DMS 273 (cell line): Measurements from ENCODE around the gene FOLR2.
A peak's percentile ranks its signal among the peaks of the same experiment; 100 is the strongest.
"Not testable (repeated sequence)": the region's sequence is repeated elsewhere in the genome, so short reads cannot be mapped to it uniquely, and the experiment has no call there.

Experiments used
- DNase-seq: peaks from one replicate; lab custom pipeline; 2025; ENCODE audit not compliant: unreplicated experiment; lab: John Stamatoyannopoulos, UW

The FOLR2 gene

DNA sequence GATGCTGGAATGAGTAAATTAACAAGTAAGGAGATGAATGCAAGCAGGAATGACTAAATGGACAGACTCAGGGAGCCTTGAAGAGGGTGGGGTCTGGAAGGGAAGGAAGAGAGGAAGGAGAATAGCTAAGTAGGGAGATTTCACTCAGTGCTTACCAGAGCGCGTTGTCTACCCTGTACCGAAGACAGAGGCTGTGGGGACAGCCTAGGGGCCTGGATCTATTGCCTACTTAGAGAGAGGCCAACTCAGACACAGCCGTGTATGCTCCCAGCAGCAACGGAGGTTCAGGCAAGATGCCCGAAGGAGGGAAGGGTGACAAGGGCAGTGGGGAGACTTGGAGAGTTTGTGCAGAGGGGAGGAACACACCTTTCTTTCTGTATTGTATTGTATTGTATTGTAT lies at the start of gene FOLR2:
FOLR2 (plus strand) TSS at position 157 of the 400 bp plus-strand sequence. CDS start 1,791 bp downstream, outside the sequence.
- DNase-seq: no peak

DNA sequence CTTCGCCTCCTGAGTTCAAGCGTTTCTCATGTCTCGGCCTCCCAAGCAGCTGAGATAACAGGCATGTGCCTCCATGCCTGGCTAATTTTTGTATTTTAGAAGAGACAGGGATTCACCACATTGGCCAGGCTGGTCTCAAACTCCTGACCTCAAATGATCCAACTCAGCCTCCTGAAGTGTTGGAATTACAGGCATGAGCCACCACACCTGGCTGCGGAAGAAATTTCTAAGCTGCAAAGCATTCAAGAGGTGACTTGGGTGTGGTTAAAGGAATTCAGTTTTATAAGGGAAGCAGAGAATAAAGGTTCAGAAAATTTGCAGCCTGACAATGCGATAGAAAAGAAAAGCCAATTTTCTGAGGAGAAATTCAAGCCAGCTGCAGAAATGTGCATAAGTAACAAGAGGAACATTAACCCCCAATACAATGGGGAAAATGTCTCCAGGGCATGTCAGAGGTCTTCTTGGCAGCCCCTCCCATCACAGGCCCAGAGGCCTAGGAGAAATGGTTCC lies 47.5 kb upstream of the FOLR2 start:
- not testable (repeated sequence) for DNase-seq

DNA sequence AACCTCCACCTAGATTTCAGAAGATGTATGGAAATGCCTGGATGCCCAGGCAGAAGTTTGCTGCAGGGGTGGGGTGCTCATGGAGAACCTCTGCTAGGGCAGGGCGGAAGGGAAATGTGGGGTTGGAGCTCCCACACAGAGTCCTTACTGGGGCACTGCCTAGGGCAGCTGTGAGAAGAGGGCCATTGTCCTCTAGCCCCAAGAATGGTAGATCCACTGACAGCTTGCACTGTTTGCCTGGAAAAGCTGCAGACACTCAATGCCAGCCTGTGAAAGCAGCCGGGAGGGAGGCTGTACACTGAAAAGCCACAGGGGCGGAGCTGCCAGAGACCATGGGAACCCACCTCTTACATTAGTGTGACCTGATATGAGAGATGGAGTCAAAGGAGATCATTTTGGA lies 46.8 kb upstream of the FOLR2 start:
- DNase-seq: not testable (repeated sequence)

DNA sequence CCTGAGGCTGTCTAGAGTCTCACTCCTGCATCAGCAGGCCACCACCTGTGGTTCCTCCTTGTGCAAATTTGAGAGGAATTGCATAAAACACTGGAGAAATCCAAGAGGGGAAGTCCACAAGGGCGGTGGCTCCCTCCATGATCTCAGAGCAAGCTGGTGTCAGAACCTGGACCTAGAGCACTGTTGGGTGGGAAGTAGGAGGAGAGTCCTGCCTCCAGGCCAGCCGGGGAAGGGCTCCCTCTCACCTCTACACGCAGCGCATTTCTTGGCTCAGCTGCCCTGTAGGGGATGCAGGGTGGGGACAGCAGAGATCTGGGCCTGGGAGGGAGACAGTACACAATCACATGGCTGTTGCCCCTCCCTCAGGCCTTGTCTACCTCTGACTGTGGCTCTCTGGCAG lies 44.6 kb upstream of the FOLR2 start:
- DNase-seq: not testable (repeated sequence)

DNA sequence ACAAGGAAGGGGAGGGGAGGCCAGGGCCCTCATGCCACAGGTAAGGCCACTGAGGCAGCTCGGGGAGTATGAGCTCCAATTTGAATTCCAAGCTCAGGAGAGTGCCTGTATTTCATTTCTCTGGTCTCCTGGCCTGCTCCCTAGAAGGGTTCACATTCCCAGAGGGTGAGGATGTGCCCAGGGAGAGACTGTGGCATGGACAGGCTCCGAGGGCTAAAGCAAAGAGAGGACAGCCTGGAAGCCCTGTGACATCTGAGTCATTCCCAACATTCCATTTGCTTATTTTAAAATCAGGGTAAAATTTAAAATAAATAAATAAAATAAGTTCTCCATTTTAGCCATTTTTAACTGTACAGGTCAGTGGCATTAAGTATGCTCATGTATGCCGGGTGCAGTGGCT lies 43.3 kb upstream of the FOLR2 start:
- DNase-seq: no peak

DNA sequence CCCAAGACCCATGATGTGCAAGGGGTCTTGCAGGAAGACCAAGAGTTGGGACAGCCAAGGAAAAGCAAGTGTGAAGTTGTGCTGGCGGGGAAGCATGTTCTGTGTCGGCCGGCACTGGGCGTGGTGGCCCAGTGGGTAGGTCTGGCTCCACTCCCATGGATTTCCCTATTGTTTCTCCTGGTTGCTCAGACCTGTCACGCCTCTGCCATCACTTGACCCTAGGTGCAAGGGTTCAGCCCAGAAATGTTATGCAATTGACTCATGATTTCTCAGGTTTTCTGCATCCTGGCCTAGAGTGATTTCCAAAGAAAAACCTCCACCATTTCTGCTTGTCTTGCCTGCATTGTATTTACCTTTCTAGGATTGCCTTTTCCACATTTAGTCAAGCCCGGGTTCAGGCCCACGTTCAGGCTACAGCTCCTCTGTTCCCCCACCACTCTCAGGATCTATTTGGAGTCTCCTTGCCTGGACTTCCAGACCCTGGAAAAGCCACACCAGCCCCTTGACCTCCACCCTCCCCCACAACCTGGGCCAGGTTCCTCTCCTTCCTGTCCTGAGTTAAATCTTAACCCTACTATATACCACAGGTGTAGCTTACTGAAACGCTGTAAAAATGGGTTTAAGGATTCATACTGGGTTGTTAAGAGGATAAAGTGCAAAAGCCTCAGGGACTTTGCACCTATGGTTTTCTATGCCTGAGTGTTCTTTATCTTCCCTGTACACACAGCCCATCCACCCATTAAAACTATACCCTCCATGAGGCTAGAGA lies 42.1 kb upstream of the FOLR2 start:
- no peak for DNase-seq

DNA sequence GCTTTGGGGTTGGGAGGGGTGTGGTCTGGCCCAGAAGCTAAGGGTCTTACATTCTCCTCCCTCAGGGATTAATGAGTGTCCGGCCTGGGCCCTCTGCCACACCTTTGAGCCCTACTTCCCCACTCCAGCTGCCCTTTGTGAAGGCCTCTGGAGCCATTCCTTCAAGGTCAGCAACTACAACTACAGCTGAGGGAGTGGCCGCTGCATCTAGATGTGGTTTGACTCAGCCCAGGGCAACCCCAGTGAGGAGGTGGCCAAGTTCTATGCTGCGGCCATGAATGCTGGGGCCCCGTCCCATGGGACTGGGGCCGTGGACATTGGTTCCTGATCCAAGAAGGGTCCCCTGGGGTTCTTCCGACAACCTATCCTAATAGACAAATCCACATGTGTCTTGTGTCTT lies 38.9 kb upstream of the FOLR2 start:
- DNase-seq: no peak

DNA sequence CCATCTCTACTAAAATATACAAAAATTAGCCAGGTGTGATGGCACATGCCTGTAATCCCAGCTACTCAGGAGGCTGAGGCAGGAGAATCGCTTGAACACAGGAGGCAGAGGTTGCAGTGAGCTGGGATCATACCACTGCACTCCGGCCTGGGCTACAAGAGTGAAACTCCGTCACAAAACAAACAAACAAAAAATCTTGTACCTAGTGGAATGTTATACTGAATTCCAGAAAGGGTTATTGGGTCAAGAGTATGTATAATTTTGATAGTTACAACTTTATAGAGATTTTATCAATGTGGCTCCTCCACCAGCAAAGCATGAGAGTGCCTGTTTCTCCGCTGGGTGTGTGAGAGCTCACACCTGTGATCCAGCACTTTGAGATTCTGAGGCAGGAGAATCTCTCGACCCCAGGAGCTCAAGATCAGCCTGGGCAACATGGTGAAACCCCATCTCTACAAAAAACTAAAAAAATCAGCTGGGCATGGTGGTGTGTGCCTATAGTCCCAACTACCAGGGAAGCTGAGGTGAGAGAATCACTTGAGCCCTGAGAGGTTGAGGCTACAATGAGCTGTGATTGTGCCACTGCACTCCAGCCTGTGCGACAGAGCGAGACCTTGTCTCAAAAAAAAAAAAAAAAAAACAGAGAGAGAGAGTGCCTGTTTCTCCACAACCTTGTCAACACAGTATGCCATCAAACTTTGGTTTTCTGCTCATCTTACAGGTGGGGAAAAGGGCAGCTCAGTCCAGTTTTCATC lies 37.4 kb upstream of the FOLR2 start:
- no peak for DNase-seq

DNA sequence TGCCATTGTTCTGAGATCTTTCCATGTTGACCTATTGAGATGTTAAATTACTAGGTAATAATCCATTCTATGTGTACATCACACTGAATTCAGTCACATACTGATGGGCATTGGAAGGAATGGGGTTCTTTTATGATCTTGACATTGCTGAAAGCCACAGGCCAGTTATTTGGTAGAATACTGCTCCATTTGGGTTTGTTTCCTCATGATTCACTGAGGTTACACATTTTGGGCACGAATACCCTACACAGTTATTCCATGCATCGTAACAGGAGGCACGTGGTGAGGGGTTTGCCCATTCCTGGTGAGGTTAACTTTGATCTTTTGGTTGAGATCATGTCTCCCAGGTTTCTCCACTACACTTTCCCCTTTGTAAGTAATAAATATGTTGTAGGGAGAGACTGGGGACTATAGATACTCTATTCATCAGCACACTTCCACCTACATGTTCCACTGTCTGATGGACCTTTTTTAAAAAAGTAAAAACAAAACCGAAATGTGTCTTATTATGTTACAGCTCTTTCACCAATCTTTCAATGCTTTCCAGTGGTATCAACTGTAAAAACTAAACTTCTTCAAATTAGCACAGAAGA lies 36.7 kb upstream of the FOLR2 start:
- DNase-seq: no peak

DNA sequence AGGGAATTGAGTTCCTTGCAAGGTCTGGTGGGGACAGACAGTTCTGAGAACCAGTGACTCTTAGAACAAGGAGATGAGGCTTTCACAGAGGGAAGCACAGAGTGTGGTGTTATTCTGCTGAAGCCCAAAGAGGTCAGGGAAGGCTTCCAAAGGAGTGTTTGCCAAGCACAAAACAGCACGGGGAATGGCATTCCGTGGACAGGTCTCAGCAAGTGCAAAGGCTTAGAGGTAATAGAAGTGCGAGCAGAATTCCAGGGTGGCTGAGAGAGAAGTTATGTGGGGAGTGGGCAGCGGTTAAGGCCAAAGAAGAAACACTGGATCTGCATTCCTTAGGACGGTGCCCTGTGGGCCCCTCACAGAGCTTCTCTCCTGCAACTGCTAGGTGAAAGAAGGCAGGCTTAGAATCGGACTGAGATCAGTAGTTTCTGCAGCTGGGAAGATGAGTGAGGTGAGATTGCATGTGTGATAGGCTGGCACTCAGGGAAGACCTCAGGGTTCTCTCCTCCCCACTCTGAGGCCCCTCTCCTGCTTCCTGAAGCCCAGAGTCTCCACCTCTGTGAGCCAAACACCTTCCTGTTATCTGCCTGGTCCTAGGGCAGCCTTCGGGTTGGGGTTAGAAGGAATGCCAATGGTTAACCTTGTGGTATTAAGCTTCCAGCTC lies 35.6 kb upstream of the FOLR2 start:
- not testable (repeated sequence) for DNase-seq

DNA sequence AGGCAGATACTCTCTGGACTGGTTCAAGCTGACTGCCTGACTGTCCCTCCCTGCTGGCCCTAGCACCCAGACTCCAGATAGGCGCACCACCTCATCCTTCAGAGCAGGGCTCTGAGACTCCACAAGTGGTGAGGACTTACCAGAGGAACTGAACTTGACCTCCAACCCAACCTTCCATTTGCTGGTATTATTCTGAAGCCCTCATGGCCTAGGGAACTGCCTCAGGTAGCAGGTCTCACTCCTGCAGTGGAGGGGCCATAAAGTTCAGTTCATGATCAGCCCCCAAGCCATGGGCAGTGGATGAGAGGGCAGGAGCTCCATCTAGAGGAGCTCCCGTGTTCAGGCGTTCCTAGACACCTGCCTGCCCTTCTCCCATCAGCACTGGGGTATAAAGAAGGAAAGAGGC lies 35.0 kb upstream of the FOLR2 start:
- DNase-seq: peak; percentile 37

DNA sequence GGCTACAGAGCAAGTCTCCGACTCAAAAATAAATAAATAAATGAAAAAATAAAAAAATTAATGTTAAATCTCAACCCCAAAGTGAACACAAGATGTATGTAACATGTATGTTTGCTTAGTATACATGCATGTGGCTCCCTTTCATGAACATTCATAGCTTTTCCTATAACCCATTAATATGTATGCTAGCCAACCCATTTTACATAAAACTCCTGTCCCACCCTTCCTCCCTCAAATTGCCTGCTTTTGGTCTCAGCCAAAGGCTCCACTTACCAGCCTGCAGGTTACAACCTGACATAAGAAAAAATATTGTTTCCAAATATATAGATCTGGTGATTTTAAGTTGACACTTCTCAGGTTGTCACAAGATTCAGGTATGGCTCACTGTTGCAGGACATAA lies 28.3 kb upstream of the FOLR2 start:
- DNase-seq: no peak

DNA sequence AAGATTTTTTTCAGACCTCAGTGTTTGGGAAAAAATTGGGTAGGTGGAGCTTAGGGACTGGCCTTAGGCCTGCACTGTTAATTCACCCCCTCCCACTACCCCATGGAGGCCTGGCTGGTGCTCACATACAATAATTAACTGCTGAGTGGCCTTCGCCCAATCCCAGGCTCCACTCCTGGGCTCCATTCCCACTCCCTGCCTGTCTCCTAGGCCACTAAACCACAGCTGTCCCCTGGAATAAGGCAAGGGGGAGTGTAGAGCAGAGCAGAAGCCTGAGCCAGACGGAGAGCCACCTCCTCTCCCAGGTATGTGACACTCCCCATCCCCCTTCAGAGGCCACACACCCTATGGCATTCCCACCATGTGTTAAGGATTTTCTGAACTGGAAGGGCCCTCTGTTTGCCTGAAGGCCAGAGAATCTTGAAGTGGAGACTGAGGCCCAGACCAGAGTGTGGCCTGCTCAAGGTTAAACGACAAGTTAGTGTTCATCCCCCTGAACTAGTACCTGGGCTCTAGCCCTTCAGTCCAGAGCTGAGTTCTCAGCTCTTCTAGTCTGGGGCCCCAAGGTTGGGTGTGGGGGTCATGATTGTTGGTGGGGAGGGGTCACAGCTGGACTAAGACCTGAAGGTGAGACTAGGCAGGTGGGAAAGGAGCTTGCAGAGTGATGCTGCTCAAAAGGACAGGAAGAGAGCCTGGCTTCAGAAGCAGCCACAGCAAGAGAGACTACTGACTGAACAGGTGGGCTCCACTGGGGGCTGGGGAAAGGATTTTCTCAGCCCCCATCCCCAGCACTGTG lies 26.9 kb upstream of the FOLR2 start:
- DNase-seq: no peak

DNA sequence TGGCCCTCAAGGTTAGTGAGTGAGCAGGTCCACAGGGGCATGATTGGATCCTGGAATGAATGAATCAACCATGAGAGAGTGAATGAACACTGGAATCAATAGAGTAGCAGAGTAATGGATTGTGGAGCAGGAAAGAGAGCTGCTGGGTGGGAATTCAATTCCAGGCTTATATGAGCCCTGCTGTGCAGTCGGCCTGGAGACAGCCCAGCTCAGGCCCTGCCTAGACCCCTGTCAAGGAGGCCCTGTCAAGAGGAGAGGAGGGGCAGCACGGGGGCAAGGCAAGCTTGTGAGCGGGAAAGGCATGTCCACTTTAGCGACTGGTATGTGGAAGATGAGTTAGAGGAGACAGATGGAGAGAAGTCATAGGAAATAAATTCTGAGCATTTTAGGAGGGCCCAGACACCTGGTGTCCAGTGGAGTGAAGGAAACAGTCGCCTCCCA lies 25.9 kb upstream of the FOLR2 start:
- DNase-seq: no peak

DNA sequence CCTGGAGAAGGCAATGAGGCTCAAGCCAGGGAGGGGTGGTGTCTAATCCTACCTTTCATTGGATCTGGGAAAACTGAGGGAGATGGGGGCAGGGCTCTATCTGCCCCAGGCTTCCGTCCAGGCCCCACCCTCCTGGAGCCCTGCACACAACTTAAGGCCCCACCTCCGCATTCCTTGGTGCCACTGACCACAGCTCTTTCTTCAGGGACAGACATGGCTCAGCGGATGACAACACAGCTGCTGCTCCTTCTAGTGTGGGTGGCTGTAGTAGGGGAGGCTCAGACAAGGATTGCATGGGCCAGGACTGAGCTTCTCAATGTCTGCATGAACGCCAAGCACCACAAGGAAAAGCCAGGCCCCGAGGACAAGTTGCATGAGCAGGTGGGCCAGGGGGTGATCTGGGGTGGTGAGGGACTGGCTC lies 24.6 kb upstream of the FOLR2 start, which contains the start of gene FOLR1:
FOLR1 (plus strand) TSS at position 180 of the 421 bp plus-strand sequence; CDS start at position 214, 34 bp downstream.
- no peak for DNase-seq

DNA sequence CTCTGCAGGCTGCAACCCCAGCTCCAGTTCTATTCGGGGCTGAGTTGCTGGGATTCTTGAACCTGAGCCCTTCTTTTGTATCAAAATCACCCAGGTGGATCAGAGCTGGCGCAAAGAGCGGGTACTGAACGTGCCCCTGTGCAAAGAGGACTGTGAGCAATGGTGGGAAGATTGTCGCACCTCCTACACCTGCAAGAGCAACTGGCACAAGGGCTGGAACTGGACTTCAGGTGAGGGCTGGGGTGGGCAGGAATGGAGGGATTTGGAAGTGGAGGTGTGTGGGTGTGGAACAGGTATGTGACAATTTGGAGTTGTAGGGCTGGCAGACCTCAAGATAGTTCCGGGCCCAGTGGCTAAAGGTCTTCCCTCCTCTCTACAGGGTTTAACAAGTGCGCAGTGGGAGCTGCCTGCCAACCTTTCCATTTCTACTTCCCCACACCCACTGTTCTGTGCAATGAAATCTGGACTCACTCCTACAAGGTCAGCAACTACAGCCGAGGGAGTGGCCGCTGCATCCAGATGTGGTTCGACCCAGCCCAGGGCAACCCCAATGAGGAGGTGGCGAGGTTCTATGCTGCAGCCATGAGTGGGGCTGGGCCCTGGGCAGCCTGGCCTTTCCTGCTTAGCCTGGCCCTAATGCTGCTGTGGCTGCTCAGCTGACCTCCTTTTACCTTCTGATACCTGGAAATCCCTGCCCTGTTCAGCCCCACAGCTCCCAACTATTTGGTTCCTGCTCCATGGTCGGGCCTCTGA lies 20.9 kb upstream of the FOLR2 start:
- no peak for DNase-seq

DNA sequence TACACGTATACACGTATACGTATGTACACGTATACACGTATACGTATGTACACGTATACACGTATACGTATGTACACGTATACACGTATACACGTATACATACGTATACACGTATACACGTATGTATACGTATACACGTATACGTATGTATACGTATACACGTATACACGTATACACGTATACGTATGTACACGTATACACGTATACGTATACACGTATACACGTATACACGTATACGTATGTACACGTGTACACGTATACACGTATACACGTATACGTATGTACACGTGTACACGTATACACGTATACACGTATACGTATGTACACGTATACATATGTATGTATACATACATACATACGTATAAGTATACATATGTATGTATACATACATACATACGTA lies 15.1 kb upstream of the FOLR2 start:
- DNase-seq: not testable (repeated sequence)

DNA sequence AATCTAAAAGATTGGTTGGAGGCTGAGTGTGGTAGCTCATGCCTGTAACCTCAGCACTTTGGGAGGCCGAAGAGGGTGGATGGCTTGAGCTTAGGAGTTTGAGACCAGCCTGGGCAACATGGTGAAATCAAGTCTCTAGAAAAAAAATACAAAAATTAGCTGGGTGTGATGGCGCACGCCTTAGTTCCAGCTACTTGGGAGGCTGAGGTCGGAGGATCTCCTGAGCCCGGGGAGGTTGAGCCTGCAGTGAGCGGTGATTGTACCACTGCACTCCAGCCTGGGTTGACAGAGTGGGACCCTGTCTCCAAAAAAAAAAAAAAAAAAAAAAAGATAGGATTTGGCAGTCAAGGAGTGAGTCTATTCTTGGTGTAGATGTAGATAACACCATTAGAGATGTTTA lies 14.0 kb upstream of the FOLR2 start:
- no peak for DNase-seq

DNA sequence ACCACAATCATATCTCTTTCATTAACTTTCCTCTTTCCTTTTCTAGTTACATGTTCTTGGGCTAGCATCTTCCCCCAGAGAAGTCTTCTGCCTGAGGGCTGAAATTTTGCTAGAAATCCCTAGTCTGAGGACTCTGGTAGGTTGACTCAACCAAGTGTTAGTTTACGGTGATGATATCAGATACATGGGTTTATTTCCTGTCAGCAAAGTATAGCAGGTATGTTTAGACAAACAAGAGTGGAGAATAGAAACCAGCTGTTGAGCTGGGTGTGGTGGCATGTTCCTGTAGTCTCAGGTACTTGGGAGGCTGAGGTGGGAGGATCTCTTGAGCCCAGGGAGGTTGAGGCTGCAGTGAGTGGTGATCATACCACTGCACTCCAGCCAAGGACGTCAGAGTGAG lies 13.4 kb upstream of the FOLR2 start:
- no peak for DNase-seq

DNA sequence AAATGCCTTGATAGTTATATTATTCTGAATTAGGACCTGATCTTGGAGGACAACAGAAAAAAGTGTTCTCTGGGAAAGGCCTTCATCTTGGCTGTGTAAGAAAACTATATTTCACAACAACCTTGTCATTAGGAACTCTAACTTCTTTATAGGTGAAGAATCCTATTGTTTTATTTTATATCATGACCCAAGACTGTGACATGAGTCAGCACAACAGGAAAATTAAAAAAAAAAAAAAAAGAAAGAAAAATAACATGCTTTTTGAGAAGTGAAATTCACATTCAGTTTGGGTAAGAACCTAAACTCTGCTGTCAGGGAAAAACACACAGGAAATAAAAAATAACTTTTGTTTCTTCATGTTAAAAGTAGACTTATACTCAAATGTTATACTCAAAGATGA lies 11.7 kb upstream of the FOLR2 start:
- DNase-seq: no peak
